ENCODE data around the gene SUSD1.
"Not testable (repeated sequence)": the region's sequence is repeated elsewhere in the genome, so short reads cannot be mapped to it uniquely, and the experiment has no call there.

SUSD1 gene

GRCh38 chr9:112094948-112095681, 80.0 kb downstream of the SUSD1 start:
- no peak for DNase-seq

GRCh38 chr9:112094241-112094640, 80.9 kb downstream of the SUSD1 start:
- no peak for DNase-seq

GRCh38 chr9:112093870-112094216, 81.3 kb downstream of the SUSD1 start:
- no peak for DNase-seq

- no peak for DNase-seq
These were observed 81.8 kb downstream of the SUSD1 start for GRCh38 chr9:112093147-112093869.

GRCh38 chr9:112091810-112092209, 83.3 kb downstream of the SUSD1 start:
- DNase-seq: no peak

GRCh38 chr9:112087506-112087905, 87.6 kb downstream of the SUSD1 start:
- DNase-seq: no peak

- DNase-seq: no peak
These were observed 88.5 kb downstream of the SUSD1 start for GRCh38 chr9:112086627-112087026.

GRCh38 chr9:112084907-112085306, 90.2 kb downstream of the SUSD1 start:
- no peak for DNase-seq

GRCh38 chr9:112084334-112084733, 90.8 kb downstream of the SUSD1 start:
- no peak for DNase-seq

- DNase-seq: peak; percentile 28
These were observed 93.0 kb downstream of the SUSD1 start for GRCh38 chr9:112081918-112082729.

- DNase-seq: no peak
These were observed 94.1 kb downstream of the SUSD1 start for GRCh38 chr9:112080831-112081542.

- no peak for DNase-seq
These were observed 96.7 kb downstream of the SUSD1 start for GRCh38 chr9:112078432-112078831.

GRCh38 chr9:112076814-112077213, 98.3 kb downstream of the SUSD1 start:
- no peak for DNase-seq

GRCh38 chr9:112075009-112075378, 100.1 kb downstream of the SUSD1 start:
- no peak for DNase-seq

- peak; percentile 95 for DNase-seq
These were observed 100.7 kb downstream of the SUSD1 start for GRCh38 chr9:112074250-112075008.

- not testable (repeated sequence) for DNase-seq
These were observed 101.4 kb downstream of the SUSD1 start for GRCh38 chr9:112073639-112074173.

GRCh38 chr9:112072721-112073638, 102.1 kb downstream of the SUSD1 start:
- peak; percentile 95 for DNase-seq

GRCh38 chr9:112069318-112070169, 105.6 kb downstream of the SUSD1 start:
- DNase-seq: no peak

- peak; percentile 80 for DNase-seq
These were observed 109.1 kb downstream of the SUSD1 start for GRCh38 chr9:112065806-112066606.
